GM21825 (cell line): Measurements from ENCODE around the gene YEATS4.

ENCODE experiments used
- ATAC-seq: cut with Tn5 transposase; IDR thresholded peaks from one replicate; pipeline ENCODE4 v1.9.1; 2021; ENCODE audit warnings: mild to moderate bottlenecking, moderate library complexity; ENCODE audit not compliant: unreplicated experiment

Gene YEATS4

DNA sequence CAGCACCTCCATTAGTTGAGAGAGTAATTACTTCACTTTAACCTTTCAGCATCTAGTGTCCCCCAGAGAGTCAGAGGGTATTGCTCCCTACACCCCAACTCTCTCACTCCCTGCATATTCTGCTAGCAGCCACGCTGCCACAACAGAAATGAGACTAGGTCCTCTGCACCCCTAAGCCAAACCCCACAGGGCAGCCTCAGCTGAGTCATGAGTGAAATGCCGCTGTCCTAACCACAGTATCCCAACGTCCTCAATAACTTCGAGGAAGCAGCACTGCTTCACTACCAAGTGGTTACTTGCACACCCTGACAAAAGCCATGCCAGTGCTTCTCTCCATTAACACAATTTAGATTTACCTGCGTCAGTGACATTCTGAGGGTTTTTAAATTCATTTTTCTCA lies 18.2 kb upstream of the YEATS4 start:
- no peak for ATAC-seq

DNA sequence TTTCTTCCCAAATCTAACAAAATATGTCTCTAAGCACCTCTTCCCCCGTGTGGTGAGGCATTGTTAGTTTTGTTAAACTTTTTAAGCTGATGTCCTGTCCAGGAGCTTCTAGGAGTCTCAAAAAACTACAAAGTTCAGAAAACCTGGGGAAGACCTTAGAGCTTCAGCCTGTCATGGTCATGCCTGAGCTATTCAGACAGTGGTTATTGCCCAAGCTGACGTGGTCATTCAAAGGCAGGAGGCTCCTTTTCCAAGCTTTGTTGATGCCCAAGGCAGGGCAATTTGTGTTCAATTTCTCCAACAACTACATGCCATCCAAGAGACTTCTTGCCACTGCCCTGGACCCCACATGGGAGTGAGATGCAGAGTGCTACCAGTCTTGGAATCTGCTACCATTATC lies 17.1 kb upstream of the YEATS4 start:
- no peak for ATAC-seq

- no peak for ATAC-seq
Measured at GRCh38 chr12:69343357-69343756, 16.2 kb upstream of the YEATS4 start.

- ATAC-seq: no peak
Measured at GRCh38 chr12:69343885-69344612, 15.5 kb upstream of the YEATS4 start.

DNA sequence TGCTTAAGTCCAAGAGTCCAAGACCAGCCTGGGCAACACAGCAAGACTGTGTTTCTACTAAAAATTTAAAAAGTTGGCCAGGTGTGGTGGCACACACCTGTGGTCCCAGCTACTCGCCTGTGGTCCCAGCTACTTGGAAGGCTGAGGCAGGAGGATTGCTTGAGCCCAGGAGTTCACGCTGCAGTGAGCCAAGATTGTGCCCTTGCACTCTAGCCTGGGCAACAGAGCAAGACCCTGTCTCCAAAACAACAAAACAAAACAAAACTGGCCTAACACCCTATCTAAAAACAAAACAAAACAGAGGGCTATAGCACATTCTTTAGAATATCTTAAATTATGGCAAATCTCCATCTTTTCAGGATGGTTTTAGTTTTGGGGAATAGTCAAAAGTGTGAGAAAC lies 14.5 kb upstream of the YEATS4 start:
- ATAC-seq: no peak

DNA sequence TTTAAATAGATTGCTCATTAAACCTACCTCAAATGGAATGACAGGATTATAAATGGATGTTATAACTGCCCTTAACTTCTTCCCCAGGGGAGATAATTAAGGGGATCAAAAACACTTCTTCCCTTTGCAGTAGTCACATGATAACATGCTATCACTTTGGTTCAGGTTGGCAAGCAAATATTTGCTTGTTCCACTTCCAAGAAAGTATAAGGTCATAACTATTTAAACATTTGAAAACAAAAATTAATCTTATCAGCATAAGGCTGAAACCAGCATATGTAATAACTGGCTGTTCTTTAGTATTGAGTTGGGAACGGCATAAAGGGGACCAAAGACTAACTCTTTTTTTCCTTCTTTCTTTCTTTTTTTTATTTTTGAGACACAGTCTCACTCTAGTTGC lies 13.8 kb upstream of the YEATS4 start:
- no peak for ATAC-seq

DNA sequence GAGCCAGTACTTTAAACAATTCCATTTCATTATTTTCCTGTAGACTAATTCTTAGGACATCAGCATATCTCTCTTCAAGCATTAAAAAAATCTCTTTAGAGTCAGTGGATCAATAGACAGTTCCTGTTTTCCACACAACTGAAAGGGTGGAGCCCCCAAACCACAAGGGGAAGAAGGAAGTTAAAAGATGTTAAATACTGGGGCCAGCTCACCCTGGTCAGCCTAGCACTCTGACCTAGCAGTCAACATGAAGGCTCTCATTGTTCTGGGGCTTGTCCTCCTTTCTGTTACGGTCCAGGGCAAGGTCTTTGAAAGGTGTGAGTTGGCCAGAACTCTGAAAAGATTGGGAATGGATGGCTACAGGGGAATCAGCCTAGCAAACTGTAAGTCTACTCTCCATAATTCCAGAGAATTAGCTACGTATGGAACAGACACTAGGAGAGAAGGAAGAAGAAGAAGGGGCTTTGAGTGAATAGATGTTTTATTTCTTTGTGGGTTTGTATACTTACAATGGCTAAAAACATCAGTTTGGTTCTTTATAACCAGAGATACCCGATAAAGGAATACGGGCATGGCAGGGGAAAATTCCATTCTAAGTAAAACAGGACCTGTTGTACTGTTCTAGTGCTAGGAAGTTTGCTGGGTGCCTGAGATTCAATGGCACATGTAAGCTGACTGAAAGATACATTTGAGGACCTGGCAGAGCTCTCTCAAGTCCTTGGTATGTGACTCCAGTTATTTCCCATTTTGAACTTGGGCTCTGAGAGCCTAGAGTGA lies 11.2 kb upstream of the YEATS4 start, which contains the start of gene LYZ:
TSS of gene LYZ (plus strand) at position 220 of the 777 bp plus-strand sequence. CDS start at position 248, 28 bp downstream.
- no peak for ATAC-seq

DNA sequence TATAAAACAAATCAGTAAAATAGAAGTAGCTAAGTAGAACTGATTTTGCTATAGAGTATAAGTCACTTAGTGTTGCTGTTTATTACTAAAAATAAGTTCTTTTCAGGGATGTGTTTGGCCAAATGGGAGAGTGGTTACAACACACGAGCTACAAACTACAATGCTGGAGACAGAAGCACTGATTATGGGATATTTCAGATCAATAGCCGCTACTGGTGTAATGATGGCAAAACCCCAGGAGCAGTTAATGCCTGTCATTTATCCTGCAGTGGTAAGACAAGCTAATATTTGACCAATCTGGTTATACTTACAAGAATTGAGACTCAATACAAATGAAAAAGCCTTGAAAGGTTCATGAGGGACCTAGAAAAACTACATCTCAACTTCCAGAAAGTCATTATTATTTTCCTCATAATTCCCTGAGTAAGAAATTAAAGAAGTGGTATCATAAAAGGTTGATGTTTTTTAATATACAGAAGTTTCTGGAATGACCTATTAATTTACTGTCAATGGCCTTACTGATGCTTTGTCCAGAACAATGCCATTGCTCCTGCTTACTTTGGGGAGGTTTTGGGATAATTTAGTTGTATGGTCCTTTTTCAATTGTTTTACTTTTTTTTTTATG lies 9.4 kb upstream of the YEATS4 start:
- no peak for ATAC-seq

DNA sequence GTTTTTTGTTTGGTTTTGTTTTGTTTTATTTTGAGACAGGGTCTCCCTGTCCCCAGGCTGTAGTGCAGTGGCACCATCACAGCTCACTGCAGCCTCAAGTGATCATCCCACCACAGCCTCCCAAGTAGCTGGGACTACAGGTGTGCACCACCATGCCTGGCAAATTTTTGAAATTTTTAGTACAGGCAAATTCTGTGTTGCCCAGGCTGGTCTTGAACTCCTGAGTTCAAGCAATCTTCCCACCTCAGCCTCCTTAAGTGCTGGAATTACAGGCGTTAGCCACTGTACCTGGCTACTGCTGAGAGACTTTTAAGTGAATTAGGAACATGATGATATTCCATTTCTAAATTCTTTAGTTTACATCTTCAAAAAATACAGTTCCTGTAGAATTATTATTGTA lies 8.8 kb upstream of the YEATS4 start:
- no peak for ATAC-seq

DNA sequence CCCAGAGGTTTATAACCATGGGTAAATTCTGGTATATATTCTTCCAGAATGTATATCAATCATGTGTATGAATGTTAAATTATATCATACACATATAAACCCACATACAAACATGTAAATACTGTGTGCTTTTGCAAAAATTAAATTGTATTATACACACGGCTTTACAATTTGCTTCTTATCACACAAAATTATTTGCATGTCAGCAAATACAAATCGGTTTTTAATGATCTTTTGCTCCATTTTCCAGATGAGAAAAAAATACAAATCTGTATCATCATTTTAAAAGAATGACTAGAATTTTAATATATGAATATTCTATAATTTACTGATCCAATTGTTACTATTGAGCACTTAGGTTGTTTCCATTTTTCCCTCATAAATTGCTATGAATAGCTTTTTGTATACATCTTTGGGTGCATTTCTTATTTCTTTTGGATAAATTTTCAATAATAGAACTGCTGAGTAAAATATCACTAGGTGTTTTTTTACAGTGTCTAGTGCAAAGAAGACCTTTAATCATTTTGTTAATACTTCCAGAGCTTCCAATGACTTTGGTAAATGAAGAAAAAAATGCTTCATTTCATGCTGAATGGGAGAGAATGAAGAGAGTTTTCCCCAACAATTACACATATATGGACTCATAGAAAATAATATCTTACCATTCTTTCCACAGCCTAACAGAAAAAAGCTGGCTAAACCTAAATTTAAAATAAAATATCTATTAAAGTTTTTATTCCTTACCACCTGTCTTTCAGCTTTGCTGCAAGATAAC lies 7.9 kb upstream of the YEATS4 start:
- ATAC-seq: no peak

DNA sequence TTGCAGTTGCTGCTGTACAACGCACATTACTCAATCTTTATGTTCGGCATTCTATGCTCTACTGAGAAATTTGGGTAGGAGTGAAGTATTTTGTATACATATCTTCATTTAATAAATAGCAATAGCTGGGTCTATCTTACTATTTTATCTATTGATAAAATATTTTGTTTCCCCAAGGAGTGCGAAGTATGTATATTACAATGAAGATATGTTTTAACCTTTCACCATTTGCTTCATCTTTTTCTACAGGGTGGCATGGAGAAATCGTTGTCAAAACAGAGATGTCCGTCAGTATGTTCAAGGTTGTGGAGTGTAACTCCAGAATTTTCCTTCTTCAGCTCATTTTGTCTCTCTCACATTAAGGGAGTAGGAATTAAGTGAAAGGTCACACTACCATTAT lies 6.6 kb upstream of the YEATS4 start:
- no peak for ATAC-seq

DNA sequence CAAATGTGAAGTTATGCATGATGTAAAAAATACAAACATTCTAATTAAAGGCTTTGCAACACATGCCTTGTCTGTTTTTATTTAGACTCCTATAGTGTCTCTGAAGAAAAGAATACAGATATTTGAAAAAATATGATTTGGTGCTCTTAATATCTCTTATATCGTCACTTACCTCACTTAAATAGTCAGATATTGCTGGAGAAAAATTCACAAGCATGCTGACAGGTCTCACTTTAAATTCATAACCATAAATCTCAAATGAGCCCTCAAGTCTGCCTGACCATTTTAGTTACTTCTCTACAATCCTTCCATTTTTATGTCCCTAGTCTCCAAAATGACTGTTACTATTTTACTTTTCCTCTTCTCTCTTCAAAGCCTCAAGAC lies 5.4 kb upstream of the YEATS4 start:
- ATAC-seq: no peak

DNA sequence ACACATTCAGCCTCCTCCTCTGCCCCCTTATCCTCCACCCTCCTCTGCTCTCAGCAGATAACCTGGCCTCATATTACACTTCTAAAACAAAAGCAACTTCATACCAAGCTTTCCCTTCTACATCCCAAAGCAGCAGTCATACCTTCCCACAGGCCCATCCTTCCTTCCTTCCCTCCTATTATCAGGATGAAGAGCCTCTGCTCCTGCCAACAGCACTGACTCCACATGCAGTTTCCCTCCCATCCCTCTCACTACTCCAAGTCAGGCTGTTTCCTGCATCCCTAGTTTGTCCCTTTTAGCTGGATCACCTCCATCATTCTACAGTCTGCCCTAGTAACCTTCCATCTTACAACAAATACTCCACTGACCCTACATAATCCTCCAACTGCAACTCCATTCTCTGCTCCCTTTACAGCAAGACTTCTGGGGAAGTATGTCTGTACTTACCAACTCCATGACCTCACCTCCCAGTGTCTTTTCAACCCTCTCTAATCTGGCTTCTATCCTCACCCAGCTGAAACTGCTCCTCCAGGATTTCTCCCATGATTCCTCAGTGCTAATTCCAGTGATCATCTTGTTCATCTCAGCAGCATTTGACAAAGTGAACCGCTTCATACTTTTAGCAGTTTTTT lies 4.9 kb upstream of the YEATS4 start:
- no peak for ATAC-seq

DNA sequence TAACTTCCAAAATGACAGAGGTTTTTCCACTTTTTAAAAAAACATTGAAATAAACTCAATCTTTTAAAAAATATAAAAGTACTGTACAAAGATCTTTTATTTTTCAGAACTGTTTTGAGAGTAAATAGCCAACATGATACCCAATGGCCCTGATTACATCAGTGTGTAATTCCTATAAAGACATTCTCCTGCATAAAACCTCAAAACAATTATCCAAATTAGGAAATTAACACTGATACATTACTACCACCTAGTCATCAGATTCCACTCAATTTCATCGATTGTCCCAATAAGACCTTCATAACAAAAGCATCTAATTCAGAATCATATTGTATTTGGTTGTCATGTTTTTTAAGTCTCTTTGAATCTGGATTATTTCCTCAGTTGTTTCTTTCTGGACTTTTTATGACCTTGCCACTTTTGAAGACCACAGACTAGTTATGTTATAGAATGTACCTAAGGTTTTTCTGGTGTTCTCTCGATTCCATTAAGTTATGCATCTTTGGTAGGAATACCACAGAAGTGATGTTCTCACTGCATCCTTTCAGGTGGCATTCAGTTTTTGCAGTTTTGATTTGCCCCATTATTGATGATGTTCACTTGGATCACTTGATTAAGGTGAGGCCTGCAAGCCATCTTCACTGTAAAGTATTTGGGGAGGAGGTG lies 4.0 kb upstream of the YEATS4 start:
- no peak for ATAC-seq

DNA sequence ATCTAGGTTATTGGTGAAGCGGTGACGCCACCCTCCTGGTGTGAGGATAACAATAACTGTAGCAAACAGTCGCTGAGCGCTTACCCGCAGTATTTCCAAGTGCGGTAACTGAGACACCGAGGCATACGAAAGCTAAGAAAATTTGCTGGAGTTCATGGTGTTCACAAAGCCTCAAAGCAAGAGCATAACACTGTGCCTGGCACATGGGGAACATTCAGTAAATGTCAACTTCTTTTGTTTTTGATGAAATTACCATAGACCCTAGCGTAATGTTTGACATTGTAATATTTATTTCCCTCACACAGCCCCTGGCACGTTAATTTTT lies 767 bp downstream of the YEATS4 start:
- ATAC-seq: no peak

- no peak for ATAC-seq
Measured at GRCh38 chr12:69366796-69367195, 7.3 kb downstream of the YEATS4 start.

- ATAC-seq: no peak
Measured at GRCh38 chr12:69368171-69368570, 8.6 kb downstream of the YEATS4 start.

DNA sequence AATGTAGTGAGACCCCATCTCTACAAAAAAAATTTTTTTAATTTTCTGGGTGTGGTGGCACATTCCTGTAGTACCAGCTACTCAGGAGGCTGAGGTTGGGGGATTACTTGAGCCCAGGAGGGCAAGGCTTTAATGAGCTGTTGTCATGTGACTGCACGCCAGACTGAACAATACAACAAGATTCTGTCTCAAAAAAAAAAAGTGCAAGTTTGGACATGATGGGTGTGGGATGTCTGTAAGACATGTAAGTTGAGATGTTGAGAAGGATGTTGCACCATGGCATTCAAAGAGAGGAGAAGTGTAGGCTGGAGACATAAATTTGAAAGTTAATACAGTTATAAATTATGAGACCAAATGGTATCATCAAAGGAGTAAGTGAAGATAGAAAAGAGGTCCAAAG lies 23.5 kb downstream of the YEATS4 start:
- ATAC-seq: no peak

- no peak for ATAC-seq
Measured at GRCh38 chr12:69385038-69385437, 25.5 kb downstream of the YEATS4 start.

DNA sequence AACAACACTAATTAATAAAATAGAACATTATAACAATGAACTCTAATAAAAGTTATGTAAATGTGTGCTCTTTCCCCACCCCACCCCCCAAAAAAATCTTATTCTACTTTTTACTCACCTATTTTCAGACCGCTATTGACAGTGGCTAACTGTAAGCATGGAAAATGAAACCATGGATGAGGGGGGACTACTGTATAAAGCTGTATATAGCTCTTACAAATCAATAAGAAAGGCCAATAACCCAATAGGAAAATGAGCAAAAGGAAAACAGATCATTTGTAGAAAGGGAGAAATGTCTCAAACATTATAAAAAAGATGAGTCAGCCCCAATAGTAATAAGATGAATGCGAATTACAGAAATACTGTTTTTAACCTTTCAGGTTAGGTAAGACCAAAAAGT lies 27.4 kb downstream of the YEATS4 start:
- ATAC-seq: no peak
